Natural killer cell (primary cell): ENCODE measurements around the gene ACTR6. TPM values are rescaled to one million over a fixed set of nuclear protein-coding genes. Genes with fewer than 3 reads are reported as not detected.
"Not testable (repeated sequence)": the region's sequence is repeated elsewhere in the genome, so short reads cannot be mapped to it uniquely, and the experiment has no call there.

ENCODE experiments used
- ATAC-seq, 3 donors: fragments of 150-1000 bp in 2 of 3; fragments of 200-7000 bp in 1 of 3; cut with Tn5 transposase; 1 replicate in 1 of 3; 2 replicates in 2 of 3; pipeline ENCODE4 v1.10.0; 2021; ENCODE audit warnings: mild to moderate bottlenecking in 2 of 3, moderate library complexity in 2 of 3
- DNase-seq, 2 donors: peaks; one replicate each; pipeline versions ENCODE4 v3.0.0 to v3.0.0-alpha.2; 2013 to 2021; ENCODE audit warnings: mixed read lengths in 1 of 2
- H3K27ac ChIP-seq: one replicate; pipeline ENCODE4 v1.5.1; 2013; ENCODE audit warnings: mild to moderate bottlenecking, low read length
- H3K27me3 ChIP-seq: one replicate; pipeline ENCODE4 v1.6.1; 2013; ENCODE audit warnings: low read length; ENCODE audit not compliant: control insufficient read depth, insufficient read depth
- H3K36me3 ChIP-seq: one replicate; pipeline ENCODE4 v1.6.1; 2013; ENCODE audit warnings: low read length; ENCODE audit not compliant: control insufficient read depth, insufficient read depth
- H3K4me1 ChIP-seq: one replicate; pipeline ENCODE4 v1.6.1; 2013; ENCODE audit warnings: low read length; ENCODE audit not compliant: control insufficient read depth, insufficient read depth
- H3K4me3 ChIP-seq: one replicate; pipeline ENCODE4 v1.5.1; 2013; ENCODE audit warnings: low read length
- H3K9me3 ChIP-seq: one replicate; pipeline ENCODE4 v1.6.1; 2013; ENCODE audit warnings: low read length; ENCODE audit not compliant: control insufficient read depth, insufficient read depth
- H3K27ac Mint-ChIP-seq, 2 donors: one replicate each; pipeline ENCODE4 v1.8.0; 2022; ENCODE audit warnings: mild to moderate bottlenecking in 2 of 2, mixed read lengths in 2 of 2, moderate library complexity in 1 of 2
- H3K27me3 Mint-ChIP-seq, 2 donors: one replicate each; pipeline ENCODE4 v1.8.0; 2022; ENCODE audit warnings: low read depth in 2 of 2, mixed read lengths in 2 of 2
- H3K36me3 Mint-ChIP-seq: one replicate; pipeline ENCODE4 v1.8.0; 2022; ENCODE audit warnings: mixed read lengths
- H3K4me1 Mint-ChIP-seq, 2 donors: one replicate each; pipeline ENCODE4 v1.8.0; 2022; ENCODE audit warnings: mixed read lengths in 2 of 2
- H3K4me3 Mint-ChIP-seq: one replicate; pipeline ENCODE4 v1.8.0; 2022; ENCODE audit warnings: mild to moderate bottlenecking, moderate library complexity, mixed read lengths
- H3K9me3 Mint-ChIP-seq, 2 donors: one replicate each; pipeline ENCODE4 v1.8.0; 2022; ENCODE audit warnings: mixed read lengths in 2 of 2
- CTCF ChIP-seq: fragments of 200-600 bp; IDR thresholded peaks from one replicate; pipeline ENCODE4 v1.8.0; 2022; ENCODE audit warnings: antibody characterized with exemption
- WGBS: methylation state at CpG from one replicate; pipeline ENCODE4 v1.1.7; 2013; ENCODE audit warnings: missing lambda C conversion rate; ENCODE audit not compliant: insufficient coverage; 5-methylcytosine and 5-hydroxymethylcytosine counted together
- intact Hi-C: fragments of 100-400 bp; cut with micrococcal nuclease; formaldehyde crosslinking; loops from one replicate; pipeline ENCODE4 v1.14.2; 2022
- total RNA-seq, 4 donors: library from RNA; stranded (reverse); fragments of 120-200 nt in 1 of 4; gene quantifications; one replicate each; pipeline versions ENCODE4 v1.2.3 to v1.2.4, GENCODE V29; 2013 to 2022

The ACTR6 gene
- total RNA-seq, 3 donors from 2014 or later (not counting 1 experiment from before 2014, with no cell fraction given) = 20.4 to 27.5 (median 20.8) TPM

GRCh38 chr12:100187857-100188519 is 12.6 kb upstream of the ACTR6 start:
- H3K4me3 ChIP-seq = no peak overlapping the region
- H3K27me3 Mint-ChIP-seq = no peaks in the 10 kb centered on the region
- H3K4me1 ChIP-seq = no peaks in the 10 kb centered on the region
- no peak for TF ChIP-seq CTCF
- no peaks in the 10 kb centered on the region for H3K36me3 ChIP-seq
- no peaks in the 10 kb centered on the region for H3K27me3 ChIP-seq
- no peak for ATAC-seq
- no peaks in the 10 kb centered on the region for H3K9me3 ChIP-seq
- no peaks in the 10 kb centered on the region for H3K9me3 Mint-ChIP-seq
- H3K4me1 Mint-ChIP-seq = peaks cover 0 to 6% of the 10 kb centered on the region in 2 donors
- no peak for DNase-seq
- H3K4me3 Mint-ChIP-seq = no peak overlapping the region
- WGBS = 93% methylated on average over 5 of the region's 5 CpGs
- H3K27ac Mint-ChIP-seq = no peak overlapping the region
- no peaks in the 10 kb centered on the region for H3K36me3 Mint-ChIP-seq
- H3K27ac ChIP-seq = no peak overlapping the region
- intact Hi-C loops = no loop called here

GRCh38 chr12:100188888-100189635 is 11.6 kb upstream of the ACTR6 start:
- H3K4me3 Mint-ChIP-seq, H3K36me3 Mint-ChIP-seq, H3K4me3 ChIP-seq, H3K9me3 ChIP-seq, intact Hi-C loops, H3K36me3 ChIP-seq, H3K27ac ChIP-seq, DNase-seq, H3K27me3 ChIP-seq, H3K9me3 Mint-ChIP-seq, ATAC-seq, H3K27me3 Mint-ChIP-seq, H3K4me1 Mint-ChIP-seq, H3K4me1 ChIP-seq, H3K27ac Mint-ChIP-seq: not testable (repeated sequence)
- 95% methylated on average over 11 of the region's 11 CpGs for WGBS

GRCh38 chr12:100189636-100190394 is 10.8 kb upstream of the ACTR6 start:
- Histone ChIP-seq H3K9me3 (no peaks in the 10 kb centered on the region), H3K36me3 (no peaks in the 10 kb centered on the region), H3K4me3 (no peak overlapping the region), H3K27ac (no peak overlapping the region), H3K4me1 (no peaks in the 10 kb centered on the region), H3K27me3 (no peaks in the 10 kb centered on the region)
- intact Hi-C loops = no loop called here
- DNase-seq (no peak), ATAC-seq (no peak)
- Mint-ChIP-seq H3K27ac (no peak overlapping the region), H3K4me3 (no peak overlapping the region), H3K36me3 (no peaks in the 10 kb centered on the region), H3K27me3 (no peaks in the 10 kb centered on the region), H3K4me1 (peaks cover 0 to 6% of the 10 kb centered on the region in 2 donors), H3K9me3 (no peaks in the 10 kb centered on the region)
- TF ChIP-seq CTCF = no peak
- WGBS = 95% methylated on average over 13 of the region's 13 CpGs

DNA sequence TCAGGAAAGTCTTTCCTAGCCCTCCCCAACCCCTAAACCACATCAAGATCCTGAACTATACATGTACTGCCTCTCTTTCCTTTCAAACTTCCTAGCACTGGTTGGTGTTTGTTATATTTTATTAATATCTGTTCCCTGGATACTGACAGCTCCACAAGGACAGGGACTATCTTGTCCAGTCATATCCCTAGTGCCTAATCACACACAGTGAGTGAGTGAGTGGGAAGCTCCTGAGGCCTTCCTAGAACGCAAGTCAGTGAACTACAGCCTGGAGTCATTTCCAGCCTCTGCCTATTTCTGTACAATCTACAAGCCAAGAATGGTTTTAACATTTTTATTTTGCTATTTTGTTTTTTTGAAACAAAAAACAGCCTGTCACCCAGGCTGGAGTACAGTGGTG is 7.5 kb upstream of the ACTR6 start:
- H3K4me1 Mint-ChIP-seq = peaks cover 0 to 2% of the 10 kb centered on the region in 2 donors
- ATAC-seq = no peak

More for the DNA sequence above, 7.5 kb upstream of the ACTR6 start:
- Histone ChIP-seq H3K27me3 (no peaks in the 10 kb centered on the region), H3K4me3 (no peak overlapping the region), H3K4me1 (no peaks in the 10 kb centered on the region), H3K36me3 (no peaks in the 10 kb centered on the region), H3K9me3 (no peaks in the 10 kb centered on the region), H3K27ac (no peak overlapping the region)
- no peaks in the 10 kb centered on the region for H3K9me3 Mint-ChIP-seq
- no peaks in the 10 kb centered on the region for H3K27me3 Mint-ChIP-seq
- no peak overlapping the region for H3K27ac Mint-ChIP-seq
- intact Hi-C loops = no loop called here
- TF ChIP-seq CTCF = no peak
- no peak overlapping the region for H3K4me3 Mint-ChIP-seq
- no CpG with 5 or more reads among the region's 1 CpG for WGBS
- H3K36me3 Mint-ChIP-seq = no peaks in the 10 kb centered on the region
- DNase-seq = no peak
